HG03175 (cell line): Measurements from ENCODE around the gene COQ10A.

ENCODE experiments used
- ATAC-seq: cut with Tn5 transposase; IDR thresholded peaks from one replicate; pipeline ENCODE4 v1.9.1; 2021; ENCODE audit warnings: mild to moderate bottlenecking, moderate library complexity; ENCODE audit not compliant: unreplicated experiment

The COQ10A gene

DNA sequence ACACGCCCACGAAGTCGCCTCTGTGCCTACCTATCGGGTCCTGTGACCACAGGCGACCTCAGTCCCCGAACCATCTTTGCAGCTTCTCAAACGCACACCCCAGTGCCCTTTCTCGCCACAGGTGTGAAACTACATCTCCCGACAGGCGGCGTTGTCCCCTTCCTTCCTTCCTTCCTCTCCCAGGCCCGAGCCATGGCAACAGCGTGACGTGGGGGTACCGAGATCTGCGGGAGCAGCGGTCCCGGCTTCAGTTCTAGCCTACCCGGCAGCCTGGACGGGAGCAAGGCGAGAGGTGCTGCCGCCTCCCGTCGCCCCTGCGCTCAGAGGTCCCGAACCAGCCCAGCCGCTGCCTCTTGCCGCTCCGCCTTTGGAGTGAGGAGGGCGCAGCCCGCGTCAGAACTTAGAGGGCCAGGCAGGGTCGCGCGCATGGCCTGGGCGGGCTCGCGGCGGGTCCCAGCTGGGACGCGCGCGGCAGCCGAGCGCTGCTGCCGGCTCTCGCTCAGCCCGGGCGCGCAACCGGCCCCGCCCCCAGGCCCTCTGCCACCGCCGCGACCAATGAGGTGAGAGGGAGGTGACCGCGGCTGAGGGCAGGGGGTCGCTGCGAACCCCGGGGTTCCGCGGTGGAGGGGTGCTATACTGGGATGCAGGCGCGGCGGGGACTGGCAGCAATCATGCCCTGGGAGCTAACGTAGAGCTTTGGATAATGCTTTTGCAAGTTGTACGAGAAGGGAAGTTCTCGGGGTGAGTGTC lies at the start of gene COQ10A:
COQ10A (plus strand) TSS at position 250 of the 750 bp plus-strand sequence; CDS start at position 427, 177 bp downstream.
- peak; percentile 94 for ATAC-seq

DNA sequence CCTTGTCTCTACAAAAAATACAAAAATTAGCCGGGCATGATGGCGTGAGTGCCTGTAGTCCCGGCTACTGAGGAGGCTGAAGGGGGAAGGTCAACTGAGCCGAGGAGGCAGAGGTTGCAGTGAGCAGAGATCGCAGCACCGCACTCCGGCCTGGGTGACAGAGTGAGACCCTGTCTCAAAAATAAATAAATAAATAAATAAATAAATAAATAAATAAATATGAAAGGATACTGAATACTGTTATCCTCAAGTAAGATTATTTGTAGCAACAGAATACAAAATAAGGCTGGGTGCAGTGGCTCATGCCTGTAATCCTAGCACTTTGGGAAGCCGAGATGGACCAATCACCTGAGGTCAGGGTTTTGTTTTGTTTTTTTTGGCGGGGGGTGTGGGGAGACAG lies 46.9 kb upstream of the COQ10A start:
- ATAC-seq: no peak

DNA sequence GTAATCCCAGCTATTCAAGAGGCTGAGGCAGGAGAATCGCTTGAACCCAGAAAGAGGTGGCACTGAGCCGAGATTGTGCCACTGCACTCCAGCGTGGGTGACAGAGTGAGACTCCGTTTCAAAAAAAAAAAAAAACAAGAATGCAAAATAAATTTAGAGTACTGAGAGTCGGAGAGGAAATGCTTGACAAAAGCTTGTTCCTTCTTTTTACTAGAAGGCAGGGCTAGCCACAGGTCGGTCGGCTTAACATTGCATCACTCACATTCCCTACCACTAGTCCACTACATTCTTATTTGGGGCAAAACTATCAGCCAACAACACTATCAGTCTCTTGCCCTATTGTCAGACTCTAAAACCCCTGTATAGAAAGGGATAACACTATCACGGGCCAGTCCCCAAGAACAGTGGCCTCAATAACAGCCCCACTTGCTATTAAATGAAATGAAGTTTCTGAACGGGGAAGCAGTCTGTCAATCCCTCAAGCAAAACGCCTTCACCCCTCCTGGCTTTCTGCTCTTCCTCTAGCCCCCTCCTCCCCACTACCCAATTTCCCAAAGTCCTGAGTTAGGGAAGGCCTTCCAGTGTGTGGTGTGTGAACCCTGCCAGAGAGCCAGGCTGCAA lies 46.0 kb upstream of the COQ10A start:
- no peak for ATAC-seq

DNA sequence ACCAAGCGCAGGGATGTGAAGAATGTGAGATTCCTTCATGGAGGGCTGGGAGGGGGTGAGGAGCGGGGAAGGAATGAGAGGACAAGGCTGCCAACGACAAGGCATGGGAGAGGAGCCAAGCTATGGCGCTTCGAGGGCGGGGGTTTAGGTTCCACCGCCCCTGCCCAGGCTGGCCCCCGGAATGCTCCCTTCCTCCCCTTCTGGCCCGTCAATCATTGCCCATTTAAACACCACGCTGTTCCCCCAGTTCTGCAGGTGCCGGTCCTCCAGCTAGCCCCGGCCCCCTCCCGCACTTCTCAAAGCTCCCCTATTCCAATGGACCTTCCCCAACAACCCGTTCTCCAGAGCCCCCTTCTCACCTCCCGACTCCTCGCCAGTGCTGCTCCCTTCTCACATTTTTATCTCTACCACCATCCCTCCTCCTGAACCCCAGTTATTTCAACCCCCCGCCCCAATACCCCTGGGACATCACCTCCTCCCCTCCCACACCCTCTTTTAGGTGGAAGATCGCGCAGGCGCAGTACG lies 45.4 kb upstream of the COQ10A start:
- peak; percentile 24 for ATAC-seq

DNA sequence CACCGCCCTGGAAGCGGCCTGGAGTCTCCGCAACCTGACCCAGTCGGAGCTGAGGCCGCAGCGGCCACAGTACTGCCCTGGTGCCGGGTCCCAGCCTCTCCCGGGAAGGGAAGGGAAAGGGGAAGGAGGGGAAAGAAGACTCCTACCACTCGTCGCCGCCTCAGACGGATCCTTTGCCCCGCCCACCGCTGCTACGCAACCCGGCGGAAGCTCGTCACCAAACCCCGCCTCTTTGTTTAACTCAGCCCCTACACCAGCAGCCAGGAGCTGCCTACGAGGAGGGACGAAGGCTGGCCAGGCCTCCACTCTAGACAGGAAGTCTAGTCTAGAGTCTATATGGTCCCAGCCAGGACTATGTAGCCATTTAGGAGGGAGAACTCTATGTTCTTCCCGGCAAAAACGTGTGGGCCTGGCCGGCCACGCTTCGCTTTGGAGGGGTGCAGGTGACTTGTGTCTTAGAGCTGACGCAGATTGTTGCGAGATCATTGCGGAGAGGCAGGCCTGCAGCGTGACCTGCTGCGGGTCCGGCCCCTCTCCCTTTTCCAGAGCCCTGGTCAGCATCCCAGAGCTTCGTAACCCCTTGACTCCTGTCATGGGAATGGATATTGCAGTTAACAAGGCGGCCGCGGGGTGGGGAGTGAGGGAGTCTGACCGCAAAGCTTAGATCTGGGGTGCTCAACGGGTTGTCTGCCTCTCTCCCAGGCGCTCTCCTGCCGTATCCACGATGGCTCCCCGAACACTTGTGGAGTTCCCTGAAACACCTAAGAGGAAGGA lies 44.8 kb upstream of the COQ10A start, which contains the start of gene RNF41:
RNF41 (minus strand) TSS at position 166 of the 774 bp plus-strand sequence. CDS start 7,875 bp downstream, outside the sequence.
- ATAC-seq: peak; percentile 84

DNA sequence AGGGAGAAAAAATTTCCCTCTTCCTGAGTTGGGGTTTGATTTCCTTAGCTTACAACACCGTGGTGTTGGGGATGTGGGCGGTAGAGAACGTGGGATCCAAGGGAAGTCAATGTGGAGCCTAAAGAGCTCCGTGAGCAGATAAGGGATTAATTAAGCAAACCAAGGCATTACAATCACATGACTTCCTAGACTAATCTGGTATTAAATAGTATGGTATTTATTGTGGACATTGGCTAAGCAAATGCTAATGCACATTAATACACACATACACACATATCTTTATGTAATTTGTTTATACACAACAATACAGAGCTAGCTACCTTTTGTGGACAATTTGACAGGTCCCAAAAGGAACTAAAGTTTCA lies 44.2 kb upstream of the COQ10A start:
- ATAC-seq: no peak

DNA sequence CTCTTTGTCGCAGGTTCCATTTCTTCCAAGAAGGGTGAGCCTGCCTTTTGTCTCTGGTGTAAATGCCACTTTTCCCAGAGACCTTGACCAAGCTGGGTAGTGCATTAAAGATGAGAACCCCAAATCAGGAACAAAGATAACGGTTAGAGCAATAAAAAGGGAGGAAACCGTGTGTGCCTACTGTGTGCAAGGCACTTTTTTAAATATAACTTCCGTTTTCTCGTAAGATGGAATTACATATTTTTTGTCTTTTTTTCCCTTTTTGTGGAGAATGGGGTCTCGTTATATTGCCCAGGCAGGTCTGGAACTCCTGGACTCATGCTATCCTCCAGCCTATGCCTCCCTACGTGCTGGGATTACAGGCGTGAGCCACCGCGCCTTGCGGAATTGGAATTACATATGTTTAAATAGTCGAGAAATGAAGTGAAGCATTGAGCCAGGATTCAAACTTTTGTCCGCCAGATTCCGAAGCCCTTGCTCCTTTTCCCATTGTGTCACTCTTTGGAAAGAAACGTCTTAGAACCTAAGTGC lies 43.1 kb upstream of the COQ10A start:
- no peak for ATAC-seq

DNA sequence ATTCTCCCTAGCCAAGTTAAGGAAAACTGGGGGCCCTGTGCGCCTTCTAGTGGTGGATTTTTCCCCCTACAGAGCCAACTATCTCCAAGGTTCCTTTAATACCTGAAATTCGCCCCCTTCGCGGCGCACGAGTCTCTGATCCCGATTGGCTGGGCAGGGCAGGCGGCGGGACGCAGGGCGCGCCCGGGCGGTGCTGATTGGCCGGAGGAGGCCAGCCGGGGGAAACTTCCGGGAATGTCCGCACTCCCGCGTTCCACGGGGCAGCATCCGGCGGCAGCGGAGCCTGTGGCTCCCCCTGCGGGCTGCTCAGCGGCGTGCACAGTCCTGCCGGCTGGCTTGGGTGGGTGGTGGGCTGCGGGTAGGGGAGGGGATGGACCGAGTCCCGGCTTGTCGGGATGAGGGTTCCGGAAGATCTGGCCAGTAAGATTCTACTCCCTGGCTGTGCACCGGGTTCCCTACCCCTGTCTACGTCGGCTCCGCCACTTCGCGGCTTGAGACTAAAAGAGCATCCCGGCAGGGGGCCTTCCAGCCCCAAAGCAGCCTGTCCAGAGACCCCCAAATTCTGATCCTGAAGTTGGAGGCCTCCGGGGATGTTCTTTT lies 42.5 kb upstream of the COQ10A start, which contains the start of gene NABP2:
NABP2 (plus strand) TSS at position 241 of the 600 bp plus-strand sequence. CDS start 515 bp downstream, outside the sequence.
- peak; percentile 73 for ATAC-seq

DNA sequence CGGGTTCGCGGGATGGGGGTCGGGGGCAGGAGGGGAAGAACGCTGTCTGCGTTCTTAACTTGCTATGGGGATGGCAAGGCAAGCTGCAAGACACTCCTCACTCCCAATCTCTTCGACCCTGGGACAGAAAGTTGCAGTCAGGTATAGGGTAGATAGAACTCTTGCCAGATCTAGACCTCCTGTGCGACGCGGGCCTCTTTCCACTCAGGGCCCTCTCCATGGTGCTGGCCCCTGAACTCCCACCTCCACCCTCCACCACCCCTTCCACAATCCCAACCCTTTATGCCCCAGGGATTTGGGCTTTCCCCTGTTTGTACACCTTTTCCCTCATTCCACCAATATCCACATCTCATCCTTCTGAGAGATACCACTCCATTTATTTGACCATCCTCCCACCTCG lies 41.8 kb upstream of the COQ10A start:
- no peak for ATAC-seq

DNA sequence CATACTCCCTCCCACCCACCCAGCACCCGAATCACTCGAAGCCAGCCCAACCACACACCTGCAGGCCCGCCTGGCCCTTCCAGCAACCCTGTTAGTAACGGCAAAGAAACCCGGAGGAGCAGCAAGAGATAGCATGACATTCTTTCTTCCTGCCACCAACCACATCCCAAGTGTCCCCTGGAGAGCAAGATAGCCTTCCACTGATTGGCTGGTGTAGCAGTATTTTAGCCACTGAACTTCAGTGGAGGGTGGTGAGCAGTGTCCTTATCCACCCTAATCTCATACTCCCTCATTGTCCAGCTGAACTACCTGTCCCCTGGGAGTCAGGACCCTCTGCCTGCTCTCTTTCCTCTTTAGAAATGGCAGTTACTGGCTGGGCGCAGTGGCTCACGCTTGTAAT lies 37.7 kb upstream of the COQ10A start:
- ATAC-seq: no peak

DNA sequence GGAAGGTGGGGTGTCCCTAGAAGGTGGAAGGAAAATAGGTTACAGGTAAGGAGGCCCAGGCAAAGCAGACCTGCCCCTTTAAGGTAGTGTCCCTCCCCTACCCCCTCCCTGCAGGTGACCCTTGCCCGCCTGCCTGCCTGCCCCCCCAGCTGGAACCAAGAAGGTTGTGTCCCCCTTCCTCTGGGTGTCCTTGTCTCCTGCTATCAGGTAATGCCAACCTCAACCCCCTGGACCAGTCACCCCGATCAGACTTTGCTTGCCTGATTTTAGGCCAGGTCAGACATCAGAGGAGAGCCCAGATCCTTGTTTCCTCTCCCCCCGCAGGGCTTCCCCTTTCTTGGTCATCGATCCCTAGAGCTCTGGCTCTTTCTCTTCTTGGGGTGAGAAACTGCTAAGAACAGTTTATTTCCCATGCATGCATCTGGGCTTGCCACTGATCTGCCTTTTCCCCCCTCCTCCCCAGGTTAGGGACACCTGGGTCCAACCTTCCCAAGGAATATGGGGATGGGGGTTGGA lies 36.8 kb upstream of the COQ10A start, which contains the start of gene SLC39A5:
SLC39A5 (plus strand) TSS at position 136 of the 516 bp plus-strand sequence. CDS start 1,224 bp downstream, outside the sequence.
- no peak for ATAC-seq

DNA sequence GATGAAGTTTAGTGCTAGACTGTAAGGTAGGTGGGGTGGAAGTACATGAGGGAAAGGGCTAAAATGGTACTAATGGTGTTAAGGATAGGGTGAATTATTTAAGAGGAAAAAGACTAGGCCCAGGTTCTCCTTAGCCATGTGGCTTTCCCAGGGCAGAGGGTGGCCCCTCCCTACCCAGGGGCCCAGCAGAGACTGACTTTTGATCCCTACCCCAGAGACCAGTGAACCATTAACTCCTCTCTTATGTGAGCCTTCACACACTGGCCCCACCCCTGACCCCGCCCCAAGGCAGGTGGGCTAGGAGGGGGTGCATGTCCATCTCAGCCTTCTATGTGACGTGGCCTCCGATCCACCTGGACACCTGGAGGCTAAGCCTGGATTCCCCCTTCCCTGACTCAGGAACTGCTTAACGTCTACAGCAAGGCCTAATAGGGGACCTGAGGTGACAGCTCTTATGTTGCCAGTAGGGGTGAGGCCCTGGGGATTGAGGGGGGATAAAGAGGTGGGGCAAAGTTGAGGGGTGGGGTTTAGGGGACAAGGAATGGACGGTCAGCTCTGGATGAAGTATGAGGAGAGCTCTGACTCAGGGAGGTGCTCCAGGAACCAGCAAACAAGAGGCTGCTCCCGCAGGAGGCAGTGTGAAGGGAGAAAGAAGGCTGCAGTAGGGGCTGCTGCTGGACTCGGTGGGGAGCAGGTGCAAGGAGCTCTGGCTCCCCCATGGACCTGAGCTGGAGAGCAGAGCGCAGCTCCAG lies 36.1 kb upstream of the COQ10A start:
- no peak for ATAC-seq

DNA sequence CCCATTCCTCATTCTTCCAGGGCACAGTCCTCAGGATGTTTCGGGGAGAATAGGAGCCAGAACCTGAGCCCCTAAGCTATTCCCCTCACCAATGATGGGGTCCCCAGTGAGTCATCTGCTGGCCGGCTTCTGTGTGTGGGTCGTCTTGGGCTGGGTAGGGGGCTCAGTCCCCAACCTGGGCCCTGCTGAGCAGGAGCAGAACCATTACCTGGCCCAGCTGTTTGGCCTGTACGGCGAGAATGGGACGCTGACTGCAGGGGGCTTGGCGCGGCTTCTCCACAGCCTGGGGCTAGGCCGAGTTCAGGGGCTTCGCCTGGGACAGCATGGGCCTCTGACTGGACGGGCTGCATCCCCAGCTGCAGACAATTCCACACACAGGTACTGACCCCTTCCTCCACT lies 35.6 kb upstream of the COQ10A start:
- no peak for ATAC-seq

DNA sequence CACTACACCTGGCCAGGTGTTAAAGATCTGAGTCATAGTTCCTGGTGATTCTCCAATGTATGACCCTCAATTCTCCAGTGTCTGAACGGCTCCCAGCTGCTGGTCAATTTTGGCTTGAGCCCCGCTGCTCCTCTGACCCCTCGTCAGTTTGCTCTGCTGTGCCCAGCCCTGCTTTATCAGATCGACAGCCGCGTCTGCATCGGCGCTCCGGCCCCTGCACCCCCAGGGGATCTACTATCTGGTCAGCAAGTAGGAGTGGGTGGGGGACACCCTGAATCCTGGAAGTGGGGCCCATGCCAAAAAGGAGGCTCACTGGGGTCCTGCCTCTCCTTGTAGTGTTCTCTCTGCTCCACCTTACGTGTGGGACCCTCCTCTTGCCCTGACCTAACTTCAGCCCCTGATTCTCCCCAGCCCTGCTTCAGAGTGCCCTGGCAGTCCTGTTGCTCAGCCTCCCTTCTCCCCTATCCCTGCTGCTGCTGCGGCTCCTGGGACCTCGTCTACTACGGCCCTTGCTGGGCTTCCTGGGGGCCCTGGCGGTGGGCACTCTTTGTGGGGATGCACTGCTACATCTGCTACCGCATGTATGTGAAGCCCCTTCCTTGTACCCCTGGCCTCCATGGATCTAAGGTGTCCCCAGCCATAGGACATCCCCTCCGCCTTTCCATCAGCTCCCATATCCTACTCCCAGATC lies 31.9 kb upstream of the COQ10A start:
- no peak for ATAC-seq

DNA sequence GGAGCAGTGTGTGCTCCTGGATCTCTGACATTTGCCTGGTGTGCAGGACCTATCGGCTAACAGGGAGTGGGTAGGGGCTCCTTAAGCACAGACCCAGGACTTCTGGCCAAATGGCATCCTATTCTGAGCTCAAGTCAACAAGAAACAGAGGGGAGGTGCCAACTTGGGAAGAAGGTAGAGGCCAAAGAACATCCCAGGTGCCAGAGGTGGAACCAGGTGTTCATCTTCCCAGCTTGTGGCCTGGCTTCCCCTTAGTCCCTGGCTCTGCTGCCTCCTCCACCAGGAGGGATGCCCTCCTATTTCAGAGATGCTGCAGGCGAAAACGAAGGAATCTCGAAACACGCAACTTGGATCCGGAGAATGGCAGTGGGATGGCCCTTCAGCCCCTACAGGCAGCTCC lies 30.7 kb upstream of the COQ10A start:
- ATAC-seq: no peak

DNA sequence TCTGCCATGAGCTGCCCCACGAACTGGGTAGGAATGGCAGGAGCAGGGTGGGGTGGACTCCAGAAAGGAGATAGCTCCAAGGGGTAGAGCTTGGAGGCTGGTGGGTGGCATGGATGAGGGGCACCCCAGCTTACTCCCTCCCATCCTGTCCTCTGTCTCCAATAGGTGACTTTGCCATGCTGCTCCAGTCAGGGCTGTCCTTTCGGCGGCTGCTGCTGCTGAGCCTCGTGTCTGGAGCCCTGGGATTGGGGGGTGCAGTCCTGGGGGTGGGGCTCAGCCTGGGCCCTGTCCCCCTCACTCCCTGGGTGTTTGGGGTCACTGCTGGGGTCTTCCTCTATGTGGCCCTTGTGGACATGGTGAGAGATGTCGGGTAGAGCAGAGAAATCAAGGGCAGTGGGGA lies 29.8 kb upstream of the COQ10A start:
- no peak for ATAC-seq

DNA sequence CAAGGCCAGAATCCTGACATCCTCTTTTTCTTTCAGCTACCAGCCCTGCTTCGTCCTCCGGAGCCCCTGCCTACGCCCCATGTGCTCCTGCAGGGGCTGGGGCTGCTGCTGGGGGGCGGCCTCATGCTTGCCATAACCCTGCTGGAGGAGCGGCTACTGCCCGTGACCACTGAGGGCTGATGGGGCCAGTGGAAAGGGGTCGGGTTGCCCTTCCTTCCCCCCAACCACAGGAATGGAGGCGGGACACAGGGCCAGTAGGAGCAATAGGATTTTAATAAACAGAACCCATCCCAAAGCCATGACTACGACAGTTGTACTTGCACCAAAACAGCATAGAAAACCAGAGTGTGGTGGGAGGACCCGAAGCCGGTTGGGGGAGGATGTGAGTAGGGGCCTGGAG lies 29.2 kb upstream of the COQ10A start:
- no peak for ATAC-seq

DNA sequence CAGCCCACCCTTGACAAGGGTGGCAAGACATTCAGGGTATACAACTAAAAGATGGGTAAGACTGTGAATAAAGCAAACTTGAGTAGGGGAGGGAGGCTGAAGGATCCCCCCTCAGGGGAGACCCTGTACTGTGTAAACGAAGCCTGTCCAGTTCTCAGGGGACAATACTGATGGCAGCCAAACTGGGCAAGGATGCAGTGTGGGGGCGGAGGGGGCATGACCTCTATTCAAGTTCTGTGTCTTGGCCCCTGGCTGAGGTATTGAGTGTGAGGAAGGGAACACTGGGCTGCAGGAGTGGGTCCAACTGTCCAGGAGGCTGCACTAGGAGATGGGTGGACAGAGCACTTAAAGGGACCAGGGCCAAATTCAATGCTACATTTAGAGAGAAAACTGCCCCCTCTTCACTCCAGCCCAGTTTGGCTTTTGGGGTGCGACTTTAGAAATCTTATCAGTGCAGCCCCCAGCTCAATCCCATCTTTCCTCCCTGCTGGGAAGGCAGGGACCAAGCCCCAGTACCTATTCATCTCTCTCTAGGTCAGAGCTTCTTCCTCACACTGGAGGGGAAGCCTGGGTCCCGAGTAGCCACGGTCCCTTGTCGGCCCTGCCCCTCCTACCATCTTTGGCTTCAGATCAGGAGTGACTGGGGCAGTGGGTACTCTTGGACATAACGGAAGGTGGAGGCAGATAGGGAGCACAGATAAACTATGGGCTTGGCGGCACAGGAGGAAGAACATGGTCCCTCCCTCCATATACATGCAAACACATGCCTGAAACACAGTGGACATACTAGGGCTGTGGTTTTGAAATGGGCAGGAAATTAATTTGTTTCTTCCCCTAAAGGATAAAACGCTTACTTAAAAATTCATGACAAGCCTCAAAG lies 25.1 kb upstream of the COQ10A start:
- ATAC-seq: no peak
